Neural cell (in vitro differentiated cells): ENCODE results near the gene CAPN7. TPM values are rescaled to one million over a fixed set of nuclear protein-coding genes. Genes with fewer than 3 reads are reported as not detected.

Experiments
- H2AFZ ChIP-seq: fragments of 200-600, 300-800 bp; sonication (generic), shearing (Covaris generic); 2 replicates; pipeline ENCODE4 v1.6.0; 2014; ENCODE audit warnings: low read depth, mild to moderate bottlenecking, antibody characterized with exemption, low read length, moderate library complexity
- H3F3A ChIP-seq: fragments of 200-600 bp; shearing (Covaris generic); 2 replicates; pipeline ENCODE4 v1.6.1; 2016; ENCODE audit warnings: mild to moderate bottlenecking, moderate library complexity, mixed read lengths, antibody characterized with exemption, low read length; ENCODE audit not compliant: insufficient read depth, poor library complexity, severe bottlenecking
- H3K27ac ChIP-seq: fragments of 200-600, 300-800 bp; sonication (generic), shearing (Covaris generic); 2 replicates; pipeline ENCODE4 v1.5.1; 2014; ENCODE audit warnings: mild to moderate bottlenecking, low read length, moderate library complexity
- H3K27me3 ChIP-seq: fragments of 300-800, 200-600 bp; sonication (generic), shearing (Covaris generic); 2 replicates; pipeline ENCODE4 v1.6.0; 2014; ENCODE audit warnings: mild to moderate bottlenecking, low read depth, low read length, moderate library complexity; ENCODE audit not compliant: insufficient read depth
- H3K36me3 ChIP-seq: fragments of 300-800, 200-600 bp; sonication (generic), shearing (Covaris generic); 2 replicates; pipeline ENCODE4 v1.5.1; 2014; ENCODE audit warnings: mild to moderate bottlenecking, antibody characterized with exemption, low read length, moderate library complexity; ENCODE audit not compliant: insufficient read depth
- H3K4me2 ChIP-seq: fragments of 300-800, 200-600 bp; sonication (generic), shearing (Covaris generic); 2 replicates; pipeline ENCODE4 v1.6.0; 2014; ENCODE audit warnings: mild to moderate bottlenecking, low read length
- H3K4me3 ChIP-seq: fragments of 300-800, 200-600 bp; sonication (generic), shearing (Covaris generic); 2 replicates; pipeline ENCODE4 v1.5.1; 2014; ENCODE audit warnings: mild to moderate bottlenecking, low read length, moderate library complexity
- H3K79me2 ChIP-seq: fragments of 200-600 bp; shearing (Covaris generic); replicated peaks from 2 replicates; pipeline ENCODE4 v1.6.0; 2014; ENCODE audit warnings: mild to moderate bottlenecking, low read length, moderate library complexity; ENCODE audit not compliant: insufficient read depth
- H3K9ac ChIP-seq: fragments of 300-800, 200-600 bp; sonication (generic), shearing (Covaris generic); 2 replicates; pipeline ENCODE4 v1.6.1; 2016; ENCODE audit warnings: mild to moderate bottlenecking, low read length, mixed read lengths
- H3K9me2 ChIP-seq: fragments of 200-600 bp; shearing (Covaris generic); 2 replicates; pipeline ENCODE4 v1.6.1; 2016; ENCODE audit warnings: mild to moderate bottlenecking, low read length, mixed read lengths; ENCODE audit not compliant: insufficient read depth
- H3K9me3 ChIP-seq: fragments of 200-600, 300-800 bp; sonication (generic), shearing (Covaris generic); 2 replicates; pipeline ENCODE4 v1.6.1; 2016; ENCODE audit warnings: mild to moderate bottlenecking, mixed run types, low read length, moderate library complexity, mixed read lengths
- H4K20me1 ChIP-seq: fragments of 200-600 bp; shearing (Covaris generic); 2 replicates; pipeline ENCODE4 v1.6.1; 2016; ENCODE audit warnings: mild to moderate bottlenecking, mixed run types; ENCODE audit not compliant: insufficient read depth
- EP300 ChIP-seq: fragments of 450-650 bp; conservative IDR thresholded peaks from 2 replicates; pipeline ENCODE4 v1.6.1; 2014; ENCODE audit warnings: antibody characterized with exemption, mild to moderate bottlenecking, moderate library complexity; ENCODE audit not compliant: poor library complexity, severe bottlenecking
- EZH2 ChIP-seq: fragments of 200-600, 300-800 bp; shearing (Covaris generic), sonication (generic); IDR thresholded peaks from 2 replicates; pipeline ENCODE4 v1.6.1; 2014; ENCODE audit warnings: antibody characterized with exemption, low read length, borderline replicate concordance, mild to moderate bottlenecking; ENCODE audit not compliant: insufficient read depth, poor library complexity, severe bottlenecking
- MXI1 ChIP-seq: fragments of 450-650 bp; conservative IDR thresholded peaks from 2 replicates; pipeline ENCODE4 v1.6.1; 2014; ENCODE audit warnings: antibody characterized with exemption, mild to moderate bottlenecking; ENCODE audit not compliant: poor library complexity, severe bottlenecking
- POLR2AphosphoS5 ChIP-seq: IDR thresholded peaks from 2 replicates; pipeline ENCODE4 v1.6.1; 2012
- RAD21 ChIP-seq: fragments of 450-650 bp; conservative IDR thresholded peaks from 2 replicates; pipeline ENCODE4 v1.6.1; 2014; ENCODE audit warnings: antibody characterized with exemption, mild to moderate bottlenecking, moderate library complexity
- SMC3 ChIP-seq: fragments of 450-650 bp; conservative IDR thresholded peaks from 2 replicates; pipeline ENCODE4 v1.6.1; 2014; ENCODE audit warnings: antibody characterized with exemption, mild to moderate bottlenecking, moderate library complexity; ENCODE audit not compliant: poor library complexity
- TAF1 ChIP-seq: IDR thresholded peaks from 2 replicates; pipeline ENCODE4 v1.6.1; 2012; ENCODE audit warnings: low read depth
- polyA plus RNA-seq: library from polyadenylated mRNA; depleted of rRNA; stranded (reverse); fragments of >200 nt; gene quantifications from 2 replicates; pipeline ENCODE4 v1.2.3, GENCODE V29; 2014
- TF ChIP-seq, protein P1 (sequence below): IDR thresholded peaks from 2 replicates; pipeline ENCODE4 v1.6.1; 2012; ENCODE audit warnings: borderline replicate concordance
- TF ChIP-seq, protein P2 (sequence below): fragments of 450-650 bp; IDR thresholded peaks from 2 replicates; pipeline ENCODE4 v1.5.1; 2014; ENCODE audit warnings: antibody characterized with exemption, mild to moderate bottlenecking, moderate library complexity; ENCODE audit not compliant: poor library complexity, severe bottlenecking

Gene CAPN7
- polyA plus RNA-seq, 1 donor from 2014 or later = 60.9 TPM

DNA sequence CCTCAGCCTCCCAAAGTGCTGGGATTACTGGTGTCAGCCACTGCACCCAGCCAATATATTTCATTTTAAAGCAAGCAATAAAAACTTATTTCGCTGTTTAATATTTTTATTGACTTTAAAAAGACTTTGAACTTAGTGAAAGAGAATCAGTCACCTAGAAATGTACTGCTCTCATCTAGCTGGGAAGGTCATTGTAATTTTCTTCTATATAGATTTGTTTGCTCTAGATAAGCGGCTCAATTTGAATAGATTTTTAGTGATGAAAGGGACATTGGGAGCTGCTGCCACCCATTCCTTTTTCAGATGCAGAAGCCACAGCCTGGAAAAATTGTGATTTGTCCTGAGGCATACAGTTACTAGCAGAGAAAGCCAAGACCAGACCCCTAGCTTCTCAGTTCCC lies 40.1 kb downstream of the CAPN7 start:
- no peak overlapping the region for H3K4me2 ChIP-seq
- H3K4me3 ChIP-seq = no peak overlapping the region
- H3K9ac ChIP-seq = no peak overlapping the region
- H3K9me3 ChIP-seq = no peaks in the 10 kb centered on the region
- no peaks in the 10 kb centered on the region for H3K27me3 ChIP-seq
- no peaks in the 10 kb centered on the region for H3F3A ChIP-seq
- H2AFZ ChIP-seq = no peak overlapping the region
- TF ChIP-seq RAD21 = no peak
- TF ChIP-seq EZH2 = no peak
- no peak for TF ChIP-seq MXI1
- TF ChIP-seq, protein P1, sequence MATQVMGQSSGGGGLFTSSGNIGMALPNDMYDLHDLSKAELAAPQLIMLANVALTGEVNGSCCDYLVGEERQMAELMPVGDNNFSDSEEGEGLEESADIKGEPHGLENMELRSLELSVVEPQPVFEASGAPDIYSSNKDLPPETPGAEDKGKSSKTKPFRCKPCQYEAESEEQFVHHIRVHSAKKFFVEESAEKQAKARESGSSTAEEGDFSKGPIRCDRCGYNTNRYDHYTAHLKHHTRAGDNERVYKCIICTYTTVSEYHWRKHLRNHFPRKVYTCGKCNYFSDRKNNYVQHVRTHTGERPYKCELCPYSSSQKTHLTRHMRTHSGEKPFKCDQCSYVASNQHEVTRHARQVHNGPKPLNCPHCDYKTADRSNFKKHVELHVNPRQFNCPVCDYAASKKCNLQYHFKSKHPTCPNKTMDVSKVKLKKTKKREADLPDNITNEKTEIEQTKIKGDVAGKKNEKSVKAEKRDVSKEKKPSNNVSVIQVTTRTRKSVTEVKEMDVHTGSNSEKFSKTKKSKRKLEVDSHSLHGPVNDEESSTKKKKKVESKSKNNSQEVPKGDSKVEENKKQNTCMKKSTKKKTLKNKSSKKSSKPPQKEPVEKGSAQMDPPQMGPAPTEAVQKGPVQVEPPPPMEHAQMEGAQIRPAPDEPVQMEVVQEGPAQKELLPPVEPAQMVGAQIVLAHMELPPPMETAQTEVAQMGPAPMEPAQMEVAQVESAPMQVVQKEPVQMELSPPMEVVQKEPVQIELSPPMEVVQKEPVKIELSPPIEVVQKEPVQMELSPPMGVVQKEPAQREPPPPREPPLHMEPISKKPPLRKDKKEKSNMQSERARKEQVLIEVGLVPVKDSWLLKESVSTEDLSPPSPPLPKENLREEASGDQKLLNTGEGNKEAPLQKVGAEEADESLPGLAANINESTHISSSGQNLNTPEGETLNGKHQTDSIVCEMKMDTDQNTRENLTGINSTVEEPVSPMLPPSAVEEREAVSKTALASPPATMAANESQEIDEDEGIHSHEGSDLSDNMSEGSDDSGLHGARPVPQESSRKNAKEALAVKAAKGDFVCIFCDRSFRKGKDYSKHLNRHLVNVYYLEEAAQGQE = no peak
- no peak for TF ChIP-seq TAF1
- TF ChIP-seq, protein P2, sequence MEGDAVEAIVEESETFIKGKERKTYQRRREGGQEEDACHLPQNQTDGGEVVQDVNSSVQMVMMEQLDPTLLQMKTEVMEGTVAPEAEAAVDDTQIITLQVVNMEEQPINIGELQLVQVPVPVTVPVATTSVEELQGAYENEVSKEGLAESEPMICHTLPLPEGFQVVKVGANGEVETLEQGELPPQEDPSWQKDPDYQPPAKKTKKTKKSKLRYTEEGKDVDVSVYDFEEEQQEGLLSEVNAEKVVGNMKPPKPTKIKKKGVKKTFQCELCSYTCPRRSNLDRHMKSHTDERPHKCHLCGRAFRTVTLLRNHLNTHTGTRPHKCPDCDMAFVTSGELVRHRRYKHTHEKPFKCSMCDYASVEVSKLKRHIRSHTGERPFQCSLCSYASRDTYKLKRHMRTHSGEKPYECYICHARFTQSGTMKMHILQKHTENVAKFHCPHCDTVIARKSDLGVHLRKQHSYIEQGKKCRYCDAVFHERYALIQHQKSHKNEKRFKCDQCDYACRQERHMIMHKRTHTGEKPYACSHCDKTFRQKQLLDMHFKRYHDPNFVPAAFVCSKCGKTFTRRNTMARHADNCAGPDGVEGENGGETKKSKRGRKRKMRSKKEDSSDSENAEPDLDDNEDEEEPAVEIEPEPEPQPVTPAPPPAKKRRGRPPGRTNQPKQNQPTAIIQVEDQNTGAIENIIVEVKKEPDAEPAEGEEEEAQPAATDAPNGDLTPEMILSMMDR = no peak
- TF ChIP-seq SMC3 = no peak
- no peak for TF ChIP-seq POLR2AphosphoS5
- TF ChIP-seq EP300 = no peak
- no peak overlapping the region for H3K27ac ChIP-seq
- no peaks in the 10 kb centered on the region for H3K9me2 ChIP-seq
- H3K79me2 ChIP-seq = no peaks in the 10 kb centered on the region
- no peaks in the 10 kb centered on the region for H4K20me1 ChIP-seq
- peaks cover 6% of the 10 kb centered on the region for H3K36me3 ChIP-seq

DNA sequence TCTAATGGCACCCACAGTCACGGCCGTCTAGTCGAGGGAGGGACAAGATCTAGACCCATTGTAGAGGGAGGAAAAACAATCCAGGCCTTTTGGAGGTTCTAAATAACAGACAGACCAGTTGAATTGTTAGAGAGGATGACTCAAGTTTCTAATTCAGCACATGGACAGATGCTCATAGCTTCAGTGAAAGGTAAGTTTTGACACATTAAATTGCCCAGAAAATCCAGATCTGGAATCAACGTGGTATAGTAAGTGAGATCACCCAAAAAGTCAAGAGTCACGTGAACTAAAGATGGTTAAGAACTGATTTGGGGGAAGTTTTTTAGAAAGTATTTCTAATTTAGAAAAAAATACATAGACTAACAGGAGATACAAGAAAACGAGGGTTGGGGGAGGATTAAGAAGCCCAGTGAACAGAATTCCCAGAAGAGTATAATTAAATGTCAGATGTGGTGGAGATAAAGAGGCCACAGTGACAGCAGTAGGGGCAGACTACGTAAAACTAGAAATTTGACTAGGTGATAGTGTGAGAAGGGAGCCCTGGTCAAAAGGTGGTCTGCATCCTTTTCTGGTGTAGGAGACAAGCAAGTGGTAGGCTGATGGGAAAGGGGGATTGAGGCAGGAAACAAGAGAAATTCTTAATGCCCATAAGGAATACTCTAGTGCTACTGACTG lies 47.1 kb downstream of the CAPN7 start:
- Histone ChIP-seq H3K79me2 (no peaks in the 10 kb centered on the region), H3K27me3 (no peaks in the 10 kb centered on the region), H3K4me2 (no peak overlapping the region), H4K20me1 (no peaks in the 10 kb centered on the region), H3K9me3 (no peaks in the 10 kb centered on the region), H3K36me3 (peaks cover 15% of the 10 kb centered on the region), H2AFZ (no peak overlapping the region), H3F3A (no peaks in the 10 kb centered on the region), H3K9me2 (no peaks in the 10 kb centered on the region), H3K9ac (no peak overlapping the region), H3K4me3 (no peak overlapping the region), H3K27ac (no peak overlapping the region)
- TF ChIP-seq, protein P2 = no peak
- TF ChIP-seq, protein P1 = no peak
- TF ChIP-seq EP300 (no peak), MXI1 (no peak), EZH2 (no peak), POLR2AphosphoS5 (no peak)
